ENCODE results near the gene DACT1. TPM values are rescaled to one million over a fixed set of nuclear protein-coding genes. Genes with fewer than 3 reads are reported as not detected.

The DACT1 gene
- polyA plus RNA-seq, 1 donor from 2014 or later: 125 TPM

DNA sequence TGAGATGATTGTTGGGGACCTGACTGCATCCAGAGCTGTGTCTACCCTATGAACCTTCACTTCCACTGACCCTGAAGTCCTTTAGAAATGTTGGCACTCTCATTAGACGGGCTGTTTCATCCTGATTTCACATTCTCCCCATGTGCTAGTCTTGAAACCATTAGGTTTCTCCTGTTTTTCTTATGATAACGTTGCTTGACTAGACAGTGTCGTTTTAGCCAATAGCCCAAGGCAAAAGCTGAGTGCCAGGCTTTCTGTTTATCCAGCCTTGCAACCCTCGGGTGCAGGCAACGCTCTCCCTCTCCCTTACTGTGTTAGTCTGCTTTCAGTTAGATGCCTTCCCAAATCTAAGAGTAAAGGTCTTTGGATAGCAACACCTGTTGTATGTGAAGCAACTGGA lies 30.1 kb downstream of the DACT1 start:
- Histone ChIP-seq H4K20me1 (ENCODE audit: insufficient read depth) (no peaks in the 10 kb centered on the region), H3K27me3 (ENCODE audit: insufficient read depth, low read depth, low read length) (no peaks in the 10 kb centered on the region), H3K4me3 (ENCODE audit: low read length) (no peak overlapping the region), H3F3A (ENCODE audit: insufficient read depth, low read length, poor library complexity, severe bottlenecking) (no peaks in the 10 kb centered on the region), H2AFZ (ENCODE audit: low read depth, low read length) (no peak overlapping the region), H3K36me3 (ENCODE audit: insufficient read depth, low read length) (no peaks in the 10 kb centered on the region), H3K9ac (ENCODE audit: low read length) (no peak overlapping the region), H3K9me2 (ENCODE audit: insufficient read depth, low read length) (no peaks in the 10 kb centered on the region), H3K79me2 (replicated peaks; ENCODE audit: insufficient read depth, low read length) (no peaks in the 10 kb centered on the region), H3K27ac (ENCODE audit: low read length) (no peak overlapping the region), H3K4me2 (ENCODE audit: low read length) (no peak overlapping the region), H3K9me3 (ENCODE audit: low read length) (no peaks in the 10 kb centered on the region)
- TF ChIP-seq RAD21 (conservative IDR thresholded peaks at IDR 0.05) (no peak), EP300 (conservative IDR thresholded peaks at IDR 0.05; ENCODE audit: poor library complexity, severe bottlenecking) (no peak), EZH2 (IDR thresholded peaks at IDR 0.05; ENCODE audit: borderline replicate concordance, insufficient read depth, low read length, poor library complexity, severe bottlenecking) (no peak), TAF1 (IDR thresholded peaks at IDR 0.05; ENCODE audit: low read depth) (no peak), REST (IDR thresholded peaks at IDR 0.05; ENCODE audit: borderline replicate concordance) (no peak), MXI1 (conservative IDR thresholded peaks at IDR 0.05; ENCODE audit: poor library complexity, severe bottlenecking) (no peak), SMC3 (conservative IDR thresholded peaks at IDR 0.05; ENCODE audit: poor library complexity) (no peak), POLR2AphosphoS5 (IDR thresholded peaks at IDR 0.05) (no peak)
- TF ChIP-seq, protein P1, sequence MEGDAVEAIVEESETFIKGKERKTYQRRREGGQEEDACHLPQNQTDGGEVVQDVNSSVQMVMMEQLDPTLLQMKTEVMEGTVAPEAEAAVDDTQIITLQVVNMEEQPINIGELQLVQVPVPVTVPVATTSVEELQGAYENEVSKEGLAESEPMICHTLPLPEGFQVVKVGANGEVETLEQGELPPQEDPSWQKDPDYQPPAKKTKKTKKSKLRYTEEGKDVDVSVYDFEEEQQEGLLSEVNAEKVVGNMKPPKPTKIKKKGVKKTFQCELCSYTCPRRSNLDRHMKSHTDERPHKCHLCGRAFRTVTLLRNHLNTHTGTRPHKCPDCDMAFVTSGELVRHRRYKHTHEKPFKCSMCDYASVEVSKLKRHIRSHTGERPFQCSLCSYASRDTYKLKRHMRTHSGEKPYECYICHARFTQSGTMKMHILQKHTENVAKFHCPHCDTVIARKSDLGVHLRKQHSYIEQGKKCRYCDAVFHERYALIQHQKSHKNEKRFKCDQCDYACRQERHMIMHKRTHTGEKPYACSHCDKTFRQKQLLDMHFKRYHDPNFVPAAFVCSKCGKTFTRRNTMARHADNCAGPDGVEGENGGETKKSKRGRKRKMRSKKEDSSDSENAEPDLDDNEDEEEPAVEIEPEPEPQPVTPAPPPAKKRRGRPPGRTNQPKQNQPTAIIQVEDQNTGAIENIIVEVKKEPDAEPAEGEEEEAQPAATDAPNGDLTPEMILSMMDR (IDR thresholded peaks at IDR 0.05; ENCODE audit: poor library complexity, severe bottlenecking): no peak

- no peaks in the 10 kb centered on the region for H3K27me3 ChIP-seq (ENCODE audit: insufficient read depth, low read depth, low read length)
- H3K9me2 ChIP-seq (ENCODE audit: insufficient read depth, low read length): no peaks in the 10 kb centered on the region
- no peak overlapping the region for H3K4me2 ChIP-seq (ENCODE audit: low read length)
- H3K9me3 ChIP-seq (ENCODE audit: low read length): no peaks in the 10 kb centered on the region
- no peaks in the 10 kb centered on the region for H4K20me1 ChIP-seq (ENCODE audit: insufficient read depth)
- TF ChIP-seq TAF1 (IDR thresholded peaks at IDR 0.05; ENCODE audit: low read depth): no peak
- H3K79me2 ChIP-seq (replicated peaks; ENCODE audit: insufficient read depth, low read length): no peaks in the 10 kb centered on the region
- no peak overlapping the region for H2AFZ ChIP-seq (ENCODE audit: low read depth, low read length)
- H3F3A ChIP-seq (ENCODE audit: insufficient read depth, low read length, poor library complexity, severe bottlenecking): no peaks in the 10 kb centered on the region
- no peak overlapping the region for H3K4me3 ChIP-seq (ENCODE audit: low read length)
- H3K9ac ChIP-seq (ENCODE audit: low read length): no peak overlapping the region
- H3K36me3 ChIP-seq (ENCODE audit: insufficient read depth, low read length): no peaks in the 10 kb centered on the region
- H3K27ac ChIP-seq (ENCODE audit: low read length): no peak overlapping the region
These were observed 31.2 kb downstream of the DACT1 start for GRCh38 chr14:58668848-58669480.
